ENCODE measurements around the gene C11orf98.

GRCh38 chr11:62702246-62702645, 37.2 kb upstream of the C11orf98 start:
- TF ChIP-seq, protein P1, sequence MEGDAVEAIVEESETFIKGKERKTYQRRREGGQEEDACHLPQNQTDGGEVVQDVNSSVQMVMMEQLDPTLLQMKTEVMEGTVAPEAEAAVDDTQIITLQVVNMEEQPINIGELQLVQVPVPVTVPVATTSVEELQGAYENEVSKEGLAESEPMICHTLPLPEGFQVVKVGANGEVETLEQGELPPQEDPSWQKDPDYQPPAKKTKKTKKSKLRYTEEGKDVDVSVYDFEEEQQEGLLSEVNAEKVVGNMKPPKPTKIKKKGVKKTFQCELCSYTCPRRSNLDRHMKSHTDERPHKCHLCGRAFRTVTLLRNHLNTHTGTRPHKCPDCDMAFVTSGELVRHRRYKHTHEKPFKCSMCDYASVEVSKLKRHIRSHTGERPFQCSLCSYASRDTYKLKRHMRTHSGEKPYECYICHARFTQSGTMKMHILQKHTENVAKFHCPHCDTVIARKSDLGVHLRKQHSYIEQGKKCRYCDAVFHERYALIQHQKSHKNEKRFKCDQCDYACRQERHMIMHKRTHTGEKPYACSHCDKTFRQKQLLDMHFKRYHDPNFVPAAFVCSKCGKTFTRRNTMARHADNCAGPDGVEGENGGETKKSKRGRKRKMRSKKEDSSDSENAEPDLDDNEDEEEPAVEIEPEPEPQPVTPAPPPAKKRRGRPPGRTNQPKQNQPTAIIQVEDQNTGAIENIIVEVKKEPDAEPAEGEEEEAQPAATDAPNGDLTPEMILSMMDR (IDR thresholded peaks at IDR 0.05), result no peak
- TF ChIP-seq POLR2A (IDR thresholded peaks at IDR 0.05), result no peak
